ENCODE results near the gene LIPC. TPM values are rescaled to one million over a fixed set of nuclear protein-coding genes. Genes with fewer than 3 reads are reported as not detected.

LIPC gene
- total and polyA plus RNA-seq, 10 of the 15 experiments (the other 5 are each of a cell fraction or from before 2014, with no cell fraction given): 0.06 to 0.31 (median 0.16) TPM; not detected in 1

- no peak for TF ChIP-seq BCLAF1 (IDR thresholded peaks at IDR 0.05)
- no peak for TF ChIP-seq RAD51 (IDR thresholded peaks at IDR 0.05)
- no peak for TF ChIP-seq E4F1 (IDR thresholded peaks at IDR 0.05; ENCODE audit: borderline replicate concordance, partially characterized antibody)
- TF ChIP-seq SMAD5 (IDR thresholded peaks at IDR 0.05; ENCODE audit: low read depth): no peak
- TF ChIP-seq CBFB (IDR thresholded peaks at IDR 0.05; ENCODE audit: low read depth): no peak
- no peak for TF ChIP-seq NFYA (IDR thresholded peaks at IDR 0.05; ENCODE audit: borderline replicate concordance, low read depth, low read length)
- no peak for TF ChIP-seq TCF3 (IDR thresholded peaks at IDR 0.05; ENCODE audit: borderline replicate concordance, insufficient read depth, low read depth, low read length)
- no peak for TF ChIP-seq ZBTB11 (CRISPR knock-in tag; IDR thresholded peaks at IDR 0.05)
- no peak for TF ChIP-seq IRF5 (IDR thresholded peaks at IDR 0.05; ENCODE audit: borderline replicate concordance)
- TF ChIP-seq RFX5 (IDR thresholded peaks at IDR 0.05; ENCODE audit: low read depth, low read length): no peak
- TF ChIP-seq PBX3 (IDR thresholded peaks at IDR 0.05; ENCODE audit: insufficient replicate concordance, low read depth, low read length): no peak
- TF ChIP-seq MEF2B (IDR thresholded peaks at IDR 0.05; ENCODE audit: partially characterized antibody, poor library complexity, severe bottlenecking): no peak
- peak; percentile 39 for TF ChIP-seq IKZF1 (conservative IDR thresholded peaks at IDR 0.05)
- TF ChIP-seq MYB (IDR thresholded peaks at IDR 0.05; ENCODE audit: borderline replicate concordance, low read depth, low read length): no peak
- TF ChIP-seq SMARCA5 (IDR thresholded peaks at IDR 0.05): no peak
- TF ChIP-seq GABPA (IDR thresholded peaks at IDR 0.05; ENCODE audit: low read depth): no peak
- no peak for TF ChIP-seq HDGF (IDR thresholded peaks at IDR 0.05)
- TF ChIP-seq KDM1A (IDR thresholded peaks at IDR 0.05; ENCODE audit: borderline replicate concordance): no peak
- no peak for TF ChIP-seq CBX3 (IDR thresholded peaks at IDR 0.05; ENCODE audit: borderline replicate concordance, low read depth)
- TF ChIP-seq ZNF207 (IDR thresholded peaks at IDR 0.05; ENCODE audit: borderline replicate concordance): no peak
These were observed 41.9 kb downstream of the LIPC start (continued) for GRCh38 chr15:58473724-58474123.

Data from GM12878 (cell line).